ENCODE data around the gene CD300A.

The CD300A gene

GRCh38 chr17:74430706-74431567 lies 35.5 kb upstream of the CD300A start:
- peak overlapping the region; percentile 69 for H3K4me3 ChIP-seq (ENCODE audit: low read length)
- H3K36me3 ChIP-seq (ENCODE audit: insufficient read depth, low read length) = no peaks in the 10 kb centered on the region
- peak overlapping the region; percentile 48 for H3K9ac ChIP-seq (ENCODE audit: low read depth, low read length)
- WGBS = under 1% methylated on average over 67 of the region's 67 CpGs
- peaks cover 27% of the 10 kb centered on the region for H3K4me1 ChIP-seq (ENCODE audit: insufficient read depth, low read length)
- H3K9me3 ChIP-seq (ENCODE audit: insufficient read depth, low read depth, low read length) = no peaks in the 10 kb centered on the region
- H3K27ac ChIP-seq (ENCODE audit: low read depth, low read length) = peak overlapping the region; percentile 80; the same call in 1 of the 2 replicates
- H3K27me3 ChIP-seq (ENCODE audit: insufficient read depth, low read length) = peaks cover 42% of the 10 kb centered on the region

- Histone ChIP-seq H3K9ac (ENCODE audit: low read depth, low read length) (peak within 1 kb of the TSS; percentile 62), H3K4me3 (ENCODE audit: low read length) (peak within 1 kb of the TSS; percentile 69), H3K27me3 (ENCODE audit: insufficient read depth, low read length) (peaks cover 42% of the 10 kb centered on the region), H3K4me1 (ENCODE audit: insufficient read depth, low read length) (peaks cover 27% of the 10 kb centered on the region), H3K9me3 (ENCODE audit: insufficient read depth, low read depth, low read length) (no peaks in the 10 kb centered on the region), H3K27ac (ENCODE audit: low read depth, low read length) (peak within 1 kb of the TSS; percentile 80; the same call in 1 of the 2 replicates), H3K36me3 (ENCODE audit: insufficient read depth, low read length) (no peaks in the 10 kb centered on the region)
- WGBS = under 1% methylated on average over 81 of the region's 81 CpGs
Measured at GRCh38 chr17:74431568-74432423, 34.6 kb upstream of the CD300A start, which contains the start of gene GPRC5C. TSS of gene GPRC5C (plus strand) at chr17:74432088. CDS start at chr17:74439777, 7,689 bp downstream.

GRCh38 chr17:74432424-74432690 lies 34.1 kb upstream of the CD300A start:
- Histone ChIP-seq H3K4me3 (ENCODE audit: low read length) (peak overlapping the region; percentile 69), H3K4me1 (ENCODE audit: insufficient read depth, low read length) (peaks cover 23% of the 10 kb centered on the region), H3K9me3 (ENCODE audit: insufficient read depth, low read depth, low read length) (no peaks in the 10 kb centered on the region), H3K27me3 (ENCODE audit: insufficient read depth, low read length) (peaks cover 42% of the 10 kb centered on the region), H3K27ac (ENCODE audit: low read depth, low read length) (peak overlapping the region; percentile 71; the same call in 1 of the 2 replicates), H3K9ac (ENCODE audit: low read depth, low read length) (no peak overlapping the region; the same call in 1 of the 2 replicates), H3K36me3 (ENCODE audit: insufficient read depth, low read length) (no peaks in the 10 kb centered on the region)
- under 1% methylated on average over 33 of the region's 33 CpGs for WGBS

GRCh38 chr17:74432766-74433391 lies 33.6 kb upstream of the CD300A start:
- WGBS = 4% methylated on average over 18 of the region's 23 CpGs
- peak overlapping the region; percentile 65; the same call in 1 of the 2 replicates for H3K27ac ChIP-seq (ENCODE audit: low read depth, low read length)
- H3K9ac ChIP-seq (ENCODE audit: low read depth, low read length) = peak overlapping the region; percentile 62
- H3K36me3 ChIP-seq (ENCODE audit: insufficient read depth, low read length) = no peaks in the 10 kb centered on the region
- H3K4me1 ChIP-seq (ENCODE audit: insufficient read depth, low read length) = peaks cover 19% of the 10 kb centered on the region
- no peaks in the 10 kb centered on the region for H3K9me3 ChIP-seq (ENCODE audit: insufficient read depth, low read depth, low read length)
- peak overlapping the region; percentile 69 for H3K4me3 ChIP-seq (ENCODE audit: low read length)
- peaks cover 42% of the 10 kb centered on the region for H3K27me3 ChIP-seq (ENCODE audit: insufficient read depth, low read length)

GRCh38 chr17:74433421-74434121 lies 32.9 kb upstream of the CD300A start:
- H3K4me3 ChIP-seq (ENCODE audit: low read length) = peak overlapping the region; percentile 69
- 22% methylated on average over 16 of the region's 17 CpGs for WGBS

GRCh38 chr17:74435775-74436359 lies 30.6 kb upstream of the CD300A start:
- Histone ChIP-seq H3K36me3 (ENCODE audit: insufficient read depth, low read length) (no peaks in the 10 kb centered on the region; the same call in 1 of the 2 replicates), H3K9me3 (ENCODE audit: insufficient read depth, low read depth, low read length) (no peaks in the 10 kb centered on the region), H3K4me3 (ENCODE audit: low read length) (no peak overlapping the region), H3K4me1 (ENCODE audit: insufficient read depth, low read length) (peaks cover 9% of the 10 kb centered on the region), H3K27ac (ENCODE audit: low read depth, low read length) (no peak overlapping the region), H3K27me3 (ENCODE audit: insufficient read depth, low read length) (peaks cover 25% of the 10 kb centered on the region), H3K9ac (ENCODE audit: low read depth, low read length) (no peak overlapping the region)
- 90% methylated on average over 5 of the region's 5 CpGs for WGBS

More at GRCh38 chr17:74433421-74434121, 32.9 kb upstream of the CD300A start:
- no peaks in the 10 kb centered on the region for H3K9me3 ChIP-seq (ENCODE audit: insufficient read depth, low read depth, low read length)
- H3K27ac ChIP-seq (ENCODE audit: low read depth, low read length) = peak overlapping the region; percentile 57; the same call in 1 of the 2 replicates
- H3K4me1 ChIP-seq (ENCODE audit: insufficient read depth, low read length) = peaks cover 19% of the 10 kb centered on the region
- H3K9ac ChIP-seq (ENCODE audit: low read depth, low read length) = peak overlapping the region; percentile 49; the same call in 1 of the 2 replicates
- H3K27me3 ChIP-seq (ENCODE audit: insufficient read depth, low read length) = peaks cover 42% of the 10 kb centered on the region
- no peaks in the 10 kb centered on the region for H3K36me3 ChIP-seq (ENCODE audit: insufficient read depth, low read length)

GRCh38 chr17:74437702-74438101 lies 28.7 kb upstream of the CD300A start:
- Histone ChIP-seq H3K4me1 (ENCODE audit: insufficient read depth, low read length) (peaks cover 9% of the 10 kb centered on the region), H3K27me3 (ENCODE audit: insufficient read depth, low read length) (peaks cover 9% of the 10 kb centered on the region), H3K9me3 (ENCODE audit: insufficient read depth, low read depth, low read length) (no peaks in the 10 kb centered on the region), H3K4me3 (ENCODE audit: low read length) (no peak overlapping the region), H3K9ac (ENCODE audit: low read depth, low read length) (no peak overlapping the region), H3K36me3 (ENCODE audit: insufficient read depth, low read length) (no peaks in the 10 kb centered on the region; the same call in 1 of the 2 replicates), H3K27ac (ENCODE audit: low read depth, low read length) (no peak overlapping the region)
- WGBS = 67% methylated on average over 3 of the region's 3 CpGs

GRCh38 chr17:74439691-74440567 lies 26.5 kb upstream of the CD300A start:
- Histone ChIP-seq H3K4me1 (ENCODE audit: insufficient read depth, low read length) (peaks cover 5% of the 10 kb centered on the region; the same call in 1 of the 2 replicates), H3K9me3 (ENCODE audit: insufficient read depth, low read depth, low read length) (no peaks in the 10 kb centered on the region)
- 94% methylated on average over 31 of the region's 31 CpGs for WGBS

GRCh38 chr17:74441537-74441936 lies 24.9 kb upstream of the CD300A start:
- Histone ChIP-seq H3K9ac (ENCODE audit: low read depth, low read length) (no peak overlapping the region), H3K4me1 (ENCODE audit: insufficient read depth, low read length) (peaks cover 5% of the 10 kb centered on the region; the same call in 1 of the 2 replicates), H3K27me3 (ENCODE audit: insufficient read depth, low read length) (no peaks in the 10 kb centered on the region), H3K9me3 (ENCODE audit: insufficient read depth, low read depth, low read length) (no peaks in the 10 kb centered on the region), H3K27ac (ENCODE audit: low read depth, low read length) (no peak overlapping the region), H3K36me3 (ENCODE audit: insufficient read depth, low read length) (no peaks in the 10 kb centered on the region; the same call in 1 of the 2 replicates), H3K4me3 (ENCODE audit: low read length) (no peak overlapping the region)
- WGBS = 98% methylated on average over 6 of the region's 7 CpGs

More at GRCh38 chr17:74439691-74440567, 26.5 kb upstream of the CD300A start:
- Histone ChIP-seq H3K27me3 (ENCODE audit: insufficient read depth, low read length) (no peaks in the 10 kb centered on the region), H3K4me3 (ENCODE audit: low read length) (no peak overlapping the region), H3K27ac (ENCODE audit: low read depth, low read length) (no peak overlapping the region), H3K9ac (ENCODE audit: low read depth, low read length) (no peak overlapping the region), H3K36me3 (ENCODE audit: insufficient read depth, low read length) (no peaks in the 10 kb centered on the region; the same call in 1 of the 2 replicates)
